Heart right ventricle (tissue), 16 donors: Measurements from ENCODE around the gene SMYD1. TPM values are rescaled to one million over a fixed set of nuclear protein-coding genes. Genes with fewer than 3 reads are reported as not detected.

Experiments
- ATAC-seq, 8 donors: fragments of 200-7000 bp; cut with Tn5 transposase; one replicate each; pipeline ENCODE4 v1.9.1; 2020; ENCODE audit warnings: mild to moderate bottlenecking in 8 of 8, moderate library complexity in 8 of 8, moderate number of reproducible peaks in 1 of 8
- DNase-seq, 2 donors: peaks; one replicate each; pipeline ENCODE4 v3.0.0-alpha.2; 2020
- H3K27ac ChIP-seq, 10 donors: fragments of 200-600 bp; sonication (generic) in 2 of 10; one replicate each; pipeline versions ENCODE4 v1.5.0 to v1.8.0; 2020 to 2022; ENCODE audit warnings: mild to moderate bottlenecking in 3 of 10
- H3K27me3 ChIP-seq, 7 donors: fragments of 200-600 bp; one replicate each; pipeline ENCODE4 v1.8.0; 2021 to 2022; ENCODE audit warnings: mild to moderate bottlenecking in 2 of 7
- H3K36me3 ChIP-seq, 9 donors: fragments of 200-600 bp; sonication (generic) in 1 of 9; one replicate each; pipeline versions ENCODE4 v1.5.0 to v1.8.0; 2020 to 2022; ENCODE audit warnings: mild to moderate bottlenecking in 2 of 9
- H3K4me1 ChIP-seq, 9 donors: fragments of 200-600 bp; sonication (generic) in 1 of 9; one replicate each; pipeline versions ENCODE4 v1.5.0 to v1.8.0; 2020 to 2022; ENCODE audit warnings: mild to moderate bottlenecking in 4 of 9
- H3K4me3 ChIP-seq, 10 donors: fragments of 200-600 bp; sonication (generic) in 2 of 10; one replicate each; pipeline versions ENCODE4 v1.5.0 to v1.8.0; 2020 to 2022; ENCODE audit warnings: mild to moderate bottlenecking in 7 of 10, moderate library complexity in 2 of 10
- H3K9me3 ChIP-seq, 11 donors: fragments of 200-600 bp in 10 of 11; sonication (generic) in 2 of 11; one replicate each; pipeline versions ENCODE4 v1.5.0 to v1.8.0; 2013 to 2022; ENCODE audit warnings: mild to moderate bottlenecking in 2 of 11, control low read depth in 1 of 11, moderate library complexity in 1 of 11
- CTCF ChIP-seq, 9 donors: fragments of 200-600 bp; sonication (generic) in 2 of 9; IDR thresholded peaks; one replicate each; pipeline versions ENCODE4 v1.5.0 to v1.8.0; 2021 to 2022; ENCODE audit warnings: antibody characterized with exemption in 9 of 9, mild to moderate bottlenecking in 5 of 9, moderate library complexity in 1 of 9
- WGBS, 2 donors: extraction: QIAGEN DNeasy Blood & Tissue Kit; methylation state at CpG; one replicate each; pipeline ENCODE4 v1.1.7; 2013; ENCODE audit warnings: inconsistent platforms in 1 of 2; 5-methylcytosine and 5-hydroxymethylcytosine counted together
- intact Hi-C, 10 donors: fragments of 100-400 bp; cut with DNase I; formaldehyde crosslinking; loops; one replicate each; pipeline versions ENCODE4 v1.11.1 to v1.14.2; 2022
- polyA plus RNA-seq, 2 donors: library from polyadenylated mRNA; stranded (reverse); fragments of 200-250 nt; gene quantifications; one replicate each; pipeline ENCODE4 v1.2.3, GENCODE V29; 2013
- total RNA-seq, 10 donors: library from RNA; stranded (reverse); fragmentation: NEBNext Ultra II Directional in 3 of 10; extraction: Animal tissue kit (Norgen Biotek cat#: 25700) in 3 of 10; gene quantifications; one replicate each; pipeline versions ENCODE4 v1.2.1 to v1.2.4, GENCODE V29; 2021 to 2023
- donor health status: Arrhythmogenic right ventricular cardiomyopathy.
- donor health status: ischemic (EF 13 %, LVEDD 7.1; RV severe dilation, severe dysfunction).
- donor health status: healthy with polysubstance abuse.
- donor health status: DM: no; HTN: yes; CAD: no.
- donor health status: DM: no; HTN: no; CAD: no.
- donor health status: ischemic (EF 25% LVEDD 6.9; RV normal size, moderate dysfunction).
- donor health status: ischemic (EF 25% LVEDD 5.7; RV mildly dilated, moderate dysfunction).
- donor health status: healthy.
- donor health status: DM: yes; HTN: yes; CAD: no.
- donor health status: Ischemic cardiomyopathy.
- donor health status: ischemic (EF 35%, LVEDD 5.7; RV mildly dilated, moderate dysfunction).
- donor health status: nonischemic (EF 11% LVEDD 7.7; RV severe dilation, severe dysfunction).
- donor health status: DM: yes; HTN: yes; CAD: no.
- donor health status: PGD.
- donor health status: ischemic (EF 29% LVEDD 5.4; RV normal size, mild dysfunction).
- donor health status: nonischemic (EF 23%, LVEDD 6.1; RV moderate dilation, normal function).

SMYD1 gene
- total and polyA plus RNA-seq, 12 donors = 78.7 to 534 (median 377) TPM

GRCh38 chr2:88139203-88139702 is 71.6 kb downstream of the SMYD1 start:
- peaks cover 0 to 22% (median 0%) of the 10 kb centered on the region in 11 donors for H3K9me3 ChIP-seq
- 61 to 73% methylated on average over 2 of the region's 2 CpGs for WGBS, 2 donors
- no peak for TF ChIP-seq CTCF (IDR thresholded peaks at IDR 0.05)
- H3K27ac ChIP-seq = no peak overlapping the region
- no peaks in the 10 kb centered on the region for H3K36me3 ChIP-seq
- no peaks in the 10 kb centered on the region for H3K4me1 ChIP-seq
- DNase-seq (no peak), ATAC-seq (no peak)
- H3K27me3 ChIP-seq = peaks cover 0 to 6% (median 0%) of the 10 kb centered on the region in 7 donors
- H3K4me3 ChIP-seq = no peak overlapping the region
- intact Hi-C loops = no loop called here

- H3K27me3 ChIP-seq = peaks cover 0 to 6% (median 0%) of the 10 kb centered on the region in 7 donors
- WGBS, 2 donors = 78 to 83% methylated on average over 6 of the region's 6 CpGs
- peaks cover 0 to 22% (median 0%) of the 10 kb centered on the region in 11 donors for H3K9me3 ChIP-seq
- intact Hi-C loops = no loop called here
- no peak overlapping the region for H3K4me3 ChIP-seq
- no peak for TF ChIP-seq CTCF (IDR thresholded peaks at IDR 0.05)
- H3K36me3 ChIP-seq = no peaks in the 10 kb centered on the region
- no peak overlapping the region for H3K27ac ChIP-seq
- ATAC-seq = no peak
- DNase-seq = no peak
- no peaks in the 10 kb centered on the region for H3K4me1 ChIP-seq
Observed at GRCh38 chr2:88139804-88140203, 72.2 kb downstream of the SMYD1 start.

- 95 to 96% methylated on average over 2 of the region's 2 CpGs for WGBS, 2 donors
- ATAC-seq (no peak), DNase-seq (no peak)
- no peak for TF ChIP-seq CTCF (IDR thresholded peaks at IDR 0.05)
- Histone ChIP-seq H3K4me3 (no peak overlapping the region), H3K4me1 (no peaks in the 10 kb centered on the region), H3K36me3 (no peaks in the 10 kb centered on the region), H3K9me3 (peaks cover 0 to 22% (median 0%) of the 10 kb centered on the region in 11 donors), H3K27ac (no peak overlapping the region), H3K27me3 (peaks cover 0 to 14% (median 0%) of the 10 kb centered on the region in 7 donors)
- intact Hi-C loops = no loop called here
Observed at GRCh38 chr2:88141952-88142351, 74.3 kb downstream of the SMYD1 start.

- peaks cover 0 to 14% (median 0%) of the 10 kb centered on the region in 7 donors for H3K27me3 ChIP-seq
- no peak for DNase-seq
- no peak for ATAC-seq
- H3K36me3 ChIP-seq = no peaks in the 10 kb centered on the region
- intact Hi-C loops = no loop called here
- peaks cover 0 to 36% (median 11%) of the 10 kb centered on the region in 11 donors for H3K9me3 ChIP-seq
- no peak overlapping the region for H3K4me3 ChIP-seq
- WGBS, 2 donors = 67 to 73% methylated on average over 1 of the region's 1 CpG
- H3K27ac ChIP-seq = no peak overlapping the region
- TF ChIP-seq CTCF (IDR thresholded peaks at IDR 0.05) = no peak
- H3K4me1 ChIP-seq = no peaks in the 10 kb centered on the region
Observed at GRCh38 chr2:88144271-88144670, 76.6 kb downstream of the SMYD1 start.
